HCT116 (cell line): ENCODE results near the gene TPPP2. TPM values are rescaled to one million over a fixed set of nuclear protein-coding genes. Genes with fewer than 3 reads are reported as not detected.

Experiments
- ATAC-seq: fragments of 200-7000 bp; cut with Tn5 transposase; 2 replicates; pipeline ENCODE4 v1.9.1; 2020; ENCODE audit warnings: mild to moderate bottlenecking, moderate library complexity
- BruUV-seq: library from RNA; stranded (reverse); fragments of 400-500 nt; replicated peaks from 2 replicates; lab custom pipeline; 2021; lab: Mats Ljungman, UMichigan
- CTCF ChIA-PET: fragments of 300-600 bp; sonication (Branson Sonifier 250); formaldehyde crosslinking; loops from one replicate; lab custom pipeline; 2021; ENCODE audit warnings: antibody characterized with exemption; lab: Charles Lee
- POLR2A ChIA-PET: fragments of 300-600, 350-600 bp; sonication (Branson Sonifier 250); formaldehyde crosslinking; loops from one replicate; lab custom pipeline; 2021; ENCODE audit warnings: antibody characterized with exemption; lab: Charles Lee
- RAD21 ChIA-PET, 2 experiments: fragments of 300-600 bp; sonication (Branson Sonifier 250); formaldehyde crosslinking; loops; one replicate each; lab custom pipeline; 2023; ENCODE audit warnings: low total read pairs in 2 of 2; ENCODE audit not compliant: uncharacterized antibody in 2 of 2, unreplicated experiment in 2 of 2, low non-redundant PET in 1 of 2; lab: Charles Lee
- DNase-seq: peaks from one replicate; pipeline ENCODE4 v3.0.0-alpha.2; 2010; ENCODE audit warnings: low read depth, low spot score
- H2AFZ ChIP-seq: fragments of 200-600 bp; shearing (Covaris generic), sonication (generic); 2 replicates; pipeline ENCODE4 v1.6.1; 2017; ENCODE audit warnings: low read depth, mixed run types, mixed read lengths, antibody characterized with exemption, low read length; ENCODE audit not compliant: poor library complexity, severe bottlenecking
- H3K27ac ChIP-seq: 2 replicates; pipeline ENCODE4 v1.5.1; 2012; ENCODE audit warnings: low read depth, low read length
- H3K27me3 ChIP-seq: fragments of 200-600 bp; sonication (generic); 2 replicates; pipeline ENCODE4 v1.6.1; 2016; ENCODE audit warnings: mixed run types, low read length, mixed read lengths; ENCODE audit not compliant: insufficient read depth
- H3K36me3 ChIP-seq, 2 experiments: fragments of 200-500 bp in 1 of 2; fragments of 200-600 bp in 1 of 2; sonication (Bioruptor generic) in 1 of 2; sonication (generic) in 1 of 2; 2 replicates each; pipeline versions ENCODE4 v1.5.1 to v1.6.1; 2014 to 2016; ENCODE audit warnings: low read length in 2 of 2, inconsistent platforms in 1 of 2, mixed read lengths in 1 of 2, mixed run types in 1 of 2; ENCODE audit not compliant: insufficient read depth in 2 of 2, control insufficient read depth in 1 of 2
- H3K4me1 ChIP-seq, 2 experiments: fragments of 200-600 bp in 1 of 2; sonication (generic) in 1 of 2; 2 replicates each; pipeline versions ENCODE4 v1.5.1 to v1.6.1; 2012 to 2017; ENCODE audit warnings: low read length in 2 of 2, inconsistent platforms in 1 of 2, mild to moderate bottlenecking in 1 of 2, mixed read lengths in 1 of 2, mixed run types in 1 of 2, moderate library complexity in 1 of 2; ENCODE audit not compliant: insufficient read depth in 2 of 2, control insufficient read depth in 1 of 2
- H3K4me2 ChIP-seq: fragments of 200-600 bp; sonication (generic); 2 replicates; pipeline ENCODE4 v1.6.1; 2017; ENCODE audit warnings: mixed run types, low read length, mixed read lengths
- H3K4me3 ChIP-seq, 2 experiments: fragments of 200-600 bp in 1 of 2; sonication (generic) in 1 of 2; replicated peaks in 1 of 2; 2 replicates each; pipeline ENCODE4 v1.5.1; 2011 to 2016; ENCODE audit warnings: low read length in 2 of 2, control low read depth in 1 of 2, low read depth in 1 of 2, mild to moderate bottlenecking in 1 of 2, mixed read lengths in 1 of 2, mixed run types in 1 of 2
- H3K79me2 ChIP-seq: fragments of 200-600 bp; sonication (generic); 2 replicates; pipeline ENCODE4 v1.6.1; 2017; ENCODE audit warnings: mild to moderate bottlenecking, mixed run types, low read length, moderate library complexity, mixed read lengths; ENCODE audit not compliant: insufficient read depth
- H3K9ac ChIP-seq: fragments of 200-600 bp; sonication (generic); 2 replicates; pipeline ENCODE4 v1.6.1; 2016; ENCODE audit warnings: low read length, mixed read lengths
- H3K9me2 ChIP-seq: fragments of 200-600 bp; sonication (generic), shearing (Covaris generic); 2 replicates; pipeline ENCODE4 v1.6.1; 2017; ENCODE audit warnings: mixed run types, mild to moderate bottlenecking, moderate library complexity; ENCODE audit not compliant: insufficient read depth
- H3K9me3 ChIP-seq, 2 experiments: fragments of 200-500 bp in 1 of 2; fragments of 200-600 bp in 1 of 2; sonication (Bioruptor generic) in 1 of 2; sonication (generic) in 1 of 2; 2 replicates each; pipeline ENCODE4 v1.6.1; 2014 to 2017; ENCODE audit warnings: low read length in 2 of 2, mixed read lengths in 2 of 2, inconsistent platforms in 1 of 2, low read depth in 1 of 2, mild to moderate bottlenecking in 1 of 2, mixed run types in 1 of 2, moderate library complexity in 1 of 2; ENCODE audit not compliant: control insufficient read depth in 1 of 2, insufficient read depth in 1 of 2
- H4K20me1 ChIP-seq: fragments of 200-600 bp; sonication (generic), shearing (Covaris generic); 2 replicates; pipeline ENCODE4 v1.6.1; 2017; ENCODE audit warnings: mixed run types, mild to moderate bottlenecking, moderate library complexity; ENCODE audit not compliant: insufficient read depth
- CBX3 ChIP-seq: IDR thresholded peaks from 2 replicates; pipeline ENCODE4 v1.6.1; 2012; ENCODE audit warnings: low read depth
- EZH2 ChIP-seq: fragments of 200-600 bp; sonication (generic); IDR thresholded peaks from 2 replicates; pipeline ENCODE4 v1.6.1; 2017; ENCODE audit warnings: antibody characterized with exemption, mixed run types
- POLR2A ChIP-seq: IDR thresholded peaks from 2 replicates; pipeline ENCODE4 v1.7.0; 2011; ENCODE audit warnings: borderline replicate concordance; ENCODE audit not compliant: insufficient read depth, insufficient read length; ENCODE audit errors: extremely low read depth
- RAD21 ChIP-seq: IDR thresholded peaks from 2 replicates; pipeline ENCODE4 v1.6.1; 2012; ENCODE audit warnings: low read depth, mild to moderate bottlenecking
- SIN3A ChIP-seq: IDR thresholded peaks from 2 replicates; pipeline ENCODE4 v1.6.1; 2012; ENCODE audit warnings: low read depth
- ZFX ChIP-seq: fragments of 450-650 bp; IDR thresholded peaks from 2 replicates; pipeline ENCODE4 v1.6.1; 2017
- intact Hi-C: fragments of 100-400 bp; cut with micrococcal nuclease; formaldehyde crosslinking; loops from 2 replicates; pipeline ENCODE4 v1.10.0; 2022
- total RNA-seq: library from RNA; stranded (reverse); gene quantifications from one replicate; pipeline ENCODE4 v1.2.1, GENCODE V29; 2021; ENCODE audit not compliant: unreplicated experiment
- TF ChIP-seq, protein P1 (sequence below): IDR thresholded peaks from 2 replicates; pipeline ENCODE4 v1.6.1; 2012; ENCODE audit warnings: low read depth
- TF ChIP-seq, protein P2 (sequence below): IDR thresholded peaks from 2 replicates; pipeline ENCODE4 v1.6.1; 2012

The TPPP2 gene
- total RNA-seq, 1 experiment from 2014 or later: not detected

DNA sequence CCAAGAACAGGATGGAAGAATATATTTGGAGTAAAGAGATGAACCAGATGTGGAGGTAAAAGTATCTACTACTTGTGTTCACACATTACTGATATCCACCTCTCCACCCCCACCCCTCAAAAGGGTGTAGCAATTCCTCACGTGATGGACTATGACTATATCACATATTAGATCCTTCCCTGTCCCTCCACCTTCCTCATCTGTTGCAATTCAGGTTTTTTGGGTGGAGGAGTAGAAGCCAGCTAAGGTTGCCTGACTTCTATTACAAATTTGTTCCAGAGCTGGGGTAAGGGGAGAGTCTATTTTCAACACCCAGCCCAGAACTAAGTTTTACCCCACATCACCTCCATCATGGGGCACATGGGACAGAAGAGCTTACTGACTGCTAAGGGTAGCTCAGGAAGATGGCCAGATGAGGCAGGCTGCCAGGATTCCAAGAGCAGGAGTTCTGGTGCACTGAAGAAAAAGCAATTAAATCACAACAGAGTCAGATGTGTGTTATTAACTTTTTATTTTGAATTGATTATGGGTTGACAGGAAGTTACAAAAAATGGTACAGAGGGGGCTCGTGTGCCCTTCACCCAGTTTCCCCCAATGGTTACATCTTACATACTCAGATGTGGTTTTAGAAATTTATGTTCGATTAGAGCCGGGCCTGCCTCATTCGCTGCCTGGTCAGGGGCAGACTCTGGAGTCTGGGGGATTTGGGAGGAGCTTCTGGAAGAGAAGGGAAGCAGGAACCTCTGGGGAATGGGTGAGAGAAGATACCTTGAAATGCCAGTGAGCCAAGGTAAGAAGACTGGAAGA, 2.5 kb downstream of the TPPP2 start:
- CTCF ChIA-PET: interaction anchor here (1.0 to 5.2 kb wide), 3 partner anchors 18 to 61 kb away, joined by 3 to 25 read pairs (median 9); no protein-coding TSS in a partner anchor
- H3K9me3 ChIP-seq: no peaks in the 10 kb centered on the region
- no peak overlapping the region for H3K9ac ChIP-seq
- H3K4me2 ChIP-seq: no peak overlapping the region
- no peaks in the 10 kb centered on the region for H4K20me1 ChIP-seq
- no peaks in the 10 kb centered on the region; the same call in 1 of the 2 replicates for H3K27me3 ChIP-seq
- no peak overlapping the region for H3K27ac ChIP-seq
- no peaks in the 10 kb centered on the region for H3K36me3 ChIP-seq
- intact Hi-C loops: no loop called here
- H3K9me2 ChIP-seq: no peaks in the 10 kb centered on the region
- no peak overlapping the region for H3K4me3 ChIP-seq
- BruUV-seq: no TSS peak
- no peak for ATAC-seq
- TF ChIP-seq ZFX (no peak), SIN3A (no peak), EZH2 (no peak), CBX3 (no peak), RAD21 (no peak), POLR2A (no peak)
- TF ChIP-seq, protein P1, sequence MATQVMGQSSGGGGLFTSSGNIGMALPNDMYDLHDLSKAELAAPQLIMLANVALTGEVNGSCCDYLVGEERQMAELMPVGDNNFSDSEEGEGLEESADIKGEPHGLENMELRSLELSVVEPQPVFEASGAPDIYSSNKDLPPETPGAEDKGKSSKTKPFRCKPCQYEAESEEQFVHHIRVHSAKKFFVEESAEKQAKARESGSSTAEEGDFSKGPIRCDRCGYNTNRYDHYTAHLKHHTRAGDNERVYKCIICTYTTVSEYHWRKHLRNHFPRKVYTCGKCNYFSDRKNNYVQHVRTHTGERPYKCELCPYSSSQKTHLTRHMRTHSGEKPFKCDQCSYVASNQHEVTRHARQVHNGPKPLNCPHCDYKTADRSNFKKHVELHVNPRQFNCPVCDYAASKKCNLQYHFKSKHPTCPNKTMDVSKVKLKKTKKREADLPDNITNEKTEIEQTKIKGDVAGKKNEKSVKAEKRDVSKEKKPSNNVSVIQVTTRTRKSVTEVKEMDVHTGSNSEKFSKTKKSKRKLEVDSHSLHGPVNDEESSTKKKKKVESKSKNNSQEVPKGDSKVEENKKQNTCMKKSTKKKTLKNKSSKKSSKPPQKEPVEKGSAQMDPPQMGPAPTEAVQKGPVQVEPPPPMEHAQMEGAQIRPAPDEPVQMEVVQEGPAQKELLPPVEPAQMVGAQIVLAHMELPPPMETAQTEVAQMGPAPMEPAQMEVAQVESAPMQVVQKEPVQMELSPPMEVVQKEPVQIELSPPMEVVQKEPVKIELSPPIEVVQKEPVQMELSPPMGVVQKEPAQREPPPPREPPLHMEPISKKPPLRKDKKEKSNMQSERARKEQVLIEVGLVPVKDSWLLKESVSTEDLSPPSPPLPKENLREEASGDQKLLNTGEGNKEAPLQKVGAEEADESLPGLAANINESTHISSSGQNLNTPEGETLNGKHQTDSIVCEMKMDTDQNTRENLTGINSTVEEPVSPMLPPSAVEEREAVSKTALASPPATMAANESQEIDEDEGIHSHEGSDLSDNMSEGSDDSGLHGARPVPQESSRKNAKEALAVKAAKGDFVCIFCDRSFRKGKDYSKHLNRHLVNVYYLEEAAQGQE: no peak
- TF ChIP-seq, protein P2, sequence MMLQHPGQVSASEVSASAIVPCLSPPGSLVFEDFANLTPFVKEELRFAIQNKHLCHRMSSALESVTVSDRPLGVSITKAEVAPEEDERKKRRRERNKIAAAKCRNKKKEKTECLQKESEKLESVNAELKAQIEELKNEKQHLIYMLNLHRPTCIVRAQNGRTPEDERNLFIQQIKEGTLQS: no peak
- TF ChIP-seq, all 23 proteins: peak for 0
- Histone ChIP-seq H3K79me2 (no peaks in the 10 kb centered on the region), H2AFZ (no peak overlapping the region), H3K4me1 (peaks cover 0 to 7% of the 10 kb centered on the region in 2 experiments; a peak in 1 of 4 replicates)
- no peak for DNase-seq
- ChIA-PET RAD21 (no interaction called here), POLR2A (no interaction called here)
